ENCODE results near the gene QRFP. TPM values are rescaled to one million over a fixed set of nuclear protein-coding genes. Genes with fewer than 3 reads are reported as not detected.

The QRFP gene
- total RNA-seq, 6 experiments from 2014 or later: 3.3 TPM; not detected in 5

DNA sequence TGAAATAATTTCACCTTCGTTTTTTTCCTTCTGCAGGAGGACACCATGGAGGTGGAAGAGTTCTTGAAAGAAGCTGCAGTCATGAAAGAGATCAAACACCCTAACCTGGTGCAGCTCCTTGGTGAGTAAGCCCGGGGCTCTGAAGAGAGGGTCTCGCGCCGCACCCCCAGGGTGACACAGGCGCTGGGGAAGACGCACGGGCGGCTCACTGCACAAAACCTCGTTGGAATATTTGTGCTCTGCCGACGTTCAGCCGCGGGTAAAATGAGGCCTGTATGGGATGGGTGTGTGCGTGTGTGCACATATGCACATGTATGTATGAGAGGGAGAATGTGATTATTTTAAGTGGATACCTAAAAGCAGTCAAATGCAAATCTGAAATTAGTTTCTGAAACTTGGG, 24.5 kb downstream of the QRFP start:
- intact Hi-C loops (cut with DNase I): no loop called here
- Histone ChIP-seq H3K27me3 (no peaks in the 10 kb centered on the region), H3K4me1 (peaks cover 0 to 20% (median 4%) of the 10 kb centered on the region in 4 donors), H3K4me3 (no peak overlapping the region), H3K9me3 (no peaks in the 10 kb centered on the region), H3K36me3 (peaks cover 0 to 20% (median 6%) of the 10 kb centered on the region in 4 donors), H3K27ac (no peak overlapping the region)
- TF ChIP-seq CTCF (IDR thresholded peaks at IDR 0.05) (no peak), POLR2A (IDR thresholded peaks at IDR 0.05) (no peak)
- ATAC-seq: no peak
- DNase-seq: peak in 1 of 3 donors; percentile 19
- 82% methylated on average over 10 of the region's 15 CpGs for WGBS (ENCODE audit: insufficient coverage, low coverage, low lambda C conversion rate, missing lambda C conversion rate)

- no peak for ATAC-seq
- DNase-seq: peak in 1 of 3 donors; percentile 22
- Histone ChIP-seq H3K4me3 (no peak overlapping the region), H3K4me1 (peaks cover 0 to 20% (median 4%) of the 10 kb centered on the region in 4 donors), H3K27me3 (no peaks in the 10 kb centered on the region), H3K27ac (no peak overlapping the region), H3K9me3 (no peaks in the 10 kb centered on the region), H3K36me3 (peaks cover 0 to 20% (median 6%) of the 10 kb centered on the region in 4 donors)
- 31% methylated on average over 3 of the region's 10 CpGs for WGBS (ENCODE audit: insufficient coverage, low coverage, low lambda C conversion rate, missing lambda C conversion rate)
- intact Hi-C loops (cut with DNase I): no loop called here
- no peak for TF ChIP-seq CTCF (IDR thresholded peaks at IDR 0.05)
- no peak for TF ChIP-seq POLR2A (IDR thresholded peaks at IDR 0.05)
These were observed 25.1 kb downstream of the QRFP start for GRCh38 chr9:130871395-130872062.

GRCh38 chr9:130870491-130871381, 25.9 kb downstream of the QRFP start:
- Histone ChIP-seq H3K4me3 (no peak overlapping the region), H3K36me3 (peaks cover 0 to 20% (median 6%) of the 10 kb centered on the region in 4 donors), H3K9me3 (no peaks in the 10 kb centered on the region), H3K27me3 (no peaks in the 10 kb centered on the region), H3K4me1 (peaks cover 0 to 20% (median 4%) of the 10 kb centered on the region in 4 donors), H3K27ac (no peak overlapping the region)
- ATAC-seq (no peak), DNase-seq (peak in 1 of 3 donors; percentile 28)
- WGBS (ENCODE audit: insufficient coverage, low coverage, low lambda C conversion rate, missing lambda C conversion rate): 92% methylated on average over 14 of the region's 17 CpGs
- TF ChIP-seq POLR2A (IDR thresholded peaks at IDR 0.05) (no peak), CTCF (IDR thresholded peaks at IDR 0.05) (no peak)
- intact Hi-C loops (cut with DNase I): no loop called here

GRCh38 chr9:130869250-130869649, 27.4 kb downstream of the QRFP start:
- Histone ChIP-seq H3K36me3 (peaks cover 0 to 11% (median 1%) of the 10 kb centered on the region in 4 donors), H3K4me1 (peaks cover 0 to 20% (median 4%) of the 10 kb centered on the region in 4 donors), H3K9me3 (no peaks in the 10 kb centered on the region), H3K27me3 (no peaks in the 10 kb centered on the region), H3K27ac (no peak overlapping the region), H3K4me3 (no peak overlapping the region)
- DNase-seq (peak in 2 of 3 donors; percentile 54 to 62), ATAC-seq (no peak)
- no peak for TF ChIP-seq CTCF (IDR thresholded peaks at IDR 0.05)
- TF ChIP-seq POLR2A (IDR thresholded peaks at IDR 0.05): no peak
- intact Hi-C loops (cut with DNase I): loop anchor here (5.0 to 10.0 kb wide), 2 partner anchors 73 to 94 kb away; no protein-coding TSS in a partner anchor
- 50% methylated on average over 6 of the region's 8 CpGs for WGBS (ENCODE audit: insufficient coverage, low coverage, low lambda C conversion rate, missing lambda C conversion rate)

Data from right lobe of liver (tissue), 6 donors.